SK-N-SH treated with all-trans-retinoic acid at 6 μM for 48 hours (cell line): ENCODE measurements around the gene TMEM69.
"Not testable (repeated sequence)": the region's sequence is repeated elsewhere in the genome, so short reads cannot be mapped to it uniquely, and the experiment has no call there.

Source experiments
- ATAC-seq: fragments of 200-7000 bp; cut with Tn5 transposase; 3 replicates; pipeline ENCODE4 v1.9.1; 2020; ENCODE audit warnings: mild to moderate bottlenecking, moderate library complexity
- ARNTL ChIP-seq: fragments of 450-650 bp; formaldehyde crosslinking; IDR thresholded peaks from 2 replicates; pipeline ENCODE4 v1.5.0; 2020; ENCODE audit warnings: low read depth, mild to moderate bottlenecking, moderate library complexity, borderline replicate concordance
- BACH2 ChIP-seq: fragments of 250-450 bp; sonication (Bioruptor Pico); IDR thresholded peaks from 2 replicates; pipeline ENCODE4 v1.9.0; 2021; ENCODE audit warnings: mild to moderate bottlenecking, borderline replicate concordance
- CREB5 ChIP-seq: fragments of 250-450 bp; sonication (Bioruptor Pico); IDR thresholded peaks from 2 replicates; pipeline ENCODE4 v1.5.1; 2020; ENCODE audit warnings: low read depth, mild to moderate bottlenecking, moderate library complexity
- CSRNP3 ChIP-seq: fragments of 250-450 bp; sonication (Bioruptor Pico); IDR thresholded peaks from 2 replicates; pipeline ENCODE4 v1.5.1; 2021; ENCODE audit warnings: mild to moderate bottlenecking, moderate library complexity
- GLIS3 ChIP-seq: fragments of 250-450 bp; sonication (Bioruptor Pico); IDR thresholded peaks from 2 replicates; pipeline ENCODE4 v1.5.0; 2020; ENCODE audit warnings: mild to moderate bottlenecking, moderate library complexity
- ISL1 ChIP-seq: fragments of 250-450 bp; sonication (Bioruptor Pico); IDR thresholded peaks from 2 replicates; pipeline ENCODE4 v2.1.2; 2022; ENCODE audit warnings: mild to moderate bottlenecking, moderate library complexity
- OSR1 ChIP-seq: fragments of 250-450 bp; sonication (Bioruptor Pico); IDR thresholded peaks from 2 replicates; pipeline ENCODE4 v1.8.0; 2022; ENCODE audit warnings: moderate library complexity, mild to moderate bottlenecking, inconsistent platforms
- POU6F1 ChIP-seq: fragments of 250-450 bp; sonication (Bioruptor Pico); IDR thresholded peaks from 2 replicates; pipeline ENCODE4 v1.8.0; 2021; ENCODE audit warnings: low read depth, mild to moderate bottlenecking, moderate library complexity, borderline replicate concordance
- PPARA ChIP-seq: fragments of 250-450 bp; sonication (Bioruptor Pico); IDR thresholded peaks from 2 replicates; pipeline ENCODE4 v1.5.0; 2020; ENCODE audit warnings: mild to moderate bottlenecking, borderline replicate concordance
- SNAI2 ChIP-seq: fragments of 250-450 bp; sonication (Bioruptor Pico); IDR thresholded peaks from 2 replicates; pipeline ENCODE4 v1.5.0; 2020; ENCODE audit warnings: mild to moderate bottlenecking, moderate library complexity
- TCF4 ChIP-seq: fragments of 250-450 bp; sonication (Bioruptor Pico); IDR thresholded peaks from 2 replicates; pipeline ENCODE4 v1.8.0; 2021; ENCODE audit warnings: mild to moderate bottlenecking, moderate library complexity, borderline replicate concordance
- TOX ChIP-seq: fragments of 250-450 bp; sonication (Bioruptor Pico); IDR thresholded peaks from 2 replicates; pipeline ENCODE4 v1.8.0; 2021; ENCODE audit warnings: mild to moderate bottlenecking, moderate library complexity, borderline replicate concordance
- TSHZ2 ChIP-seq: fragments of 250-450 bp; sonication (Bioruptor Pico); IDR thresholded peaks from 2 replicates; pipeline ENCODE4 v1.5.0; 2020; ENCODE audit warnings: mild to moderate bottlenecking, moderate library complexity
- ZC3H10 ChIP-seq: fragments of 250-450 bp; sonication (Bioruptor Pico); IDR thresholded peaks from 2 replicates; pipeline ENCODE4 v1.5.1; 2021; ENCODE audit warnings: mild to moderate bottlenecking, moderate library complexity
- ZFP3 ChIP-seq: fragments of 250-450 bp; sonication (Bioruptor Pico); IDR thresholded peaks from 2 replicates; pipeline ENCODE4 v1.5.0; 2020; ENCODE audit warnings: mild to moderate bottlenecking, moderate library complexity
- ZFP30 ChIP-seq: fragments of 450-650 bp; formaldehyde crosslinking; IDR thresholded peaks from 2 replicates; pipeline ENCODE4 v1.5.0; 2022; ENCODE audit warnings: mild to moderate bottlenecking, moderate library complexity
- ZNF565 ChIP-seq: fragments of 450-650 bp; formaldehyde crosslinking; conservative IDR thresholded peaks from 2 replicates; pipeline ENCODE4 v1.5.0; 2020; ENCODE audit warnings: low read depth, mild to moderate bottlenecking, moderate library complexity
- ZNF70 ChIP-seq: fragments of 450-650 bp; formaldehyde crosslinking; IDR thresholded peaks from 2 replicates; pipeline ENCODE4 v1.5.0; 2020; ENCODE audit warnings: mild to moderate bottlenecking, moderate library complexity

The TMEM69 gene

GRCh38 chr1:45716700-45717099, 28.7 kb downstream of the TMEM69 start:
- ATAC-seq = no peak
- no peak for TF ChIP-seq POU6F1 (CRISPR knock-in tag)
- TF ChIP-seq OSR1 = no peak
- TF ChIP-seq ZFP30 (CRISPR knock-in tag) = no peak
- no peak for TF ChIP-seq ZNF70
- no peak for TF ChIP-seq SNAI2 (CRISPR knock-in tag)
- TF ChIP-seq CREB5 (CRISPR knock-in tag) = no peak
- no peak for TF ChIP-seq ISL1 (CRISPR knock-in tag)
- TF ChIP-seq TOX (CRISPR knock-in tag) = no peak
- no peak for TF ChIP-seq ZFP3
- TF ChIP-seq, all 23 proteins: peak for 0

- ATAC-seq = not testable (repeated sequence)
Measured at GRCh38 chr1:45717386-45717785, 29.4 kb downstream of the TMEM69 start.

- TF ChIP-seq POU6F1 (CRISPR knock-in tag) = no peak
- no peak for TF ChIP-seq ZFP3
- no peak for TF ChIP-seq PPARA
- no peak for TF ChIP-seq ZNF565 (CRISPR knock-in tag)
- TF ChIP-seq OSR1 = no peak
- no peak for TF ChIP-seq ZFP30 (CRISPR knock-in tag)
- no peak for TF ChIP-seq ZC3H10
- TF ChIP-seq BACH2 (CRISPR knock-in tag) = no peak
- TF ChIP-seq SNAI2 (CRISPR knock-in tag) = no peak
- no peak for TF ChIP-seq ISL1 (CRISPR knock-in tag)
- no peak for TF ChIP-seq TSHZ2 (CRISPR knock-in tag)
- no peak for ATAC-seq
Measured at GRCh38 chr1:45718289-45718688, 30.3 kb downstream of the TMEM69 start.

- peak; percentile 34; the same call in 1 of the 3 replicates for ATAC-seq
- TF ChIP-seq CSRNP3 (CRISPR knock-in tag) (no peak), POU6F1 (CRISPR knock-in tag) (no peak)
Measured at GRCh38 chr1:45721207-45721606, 33.2 kb downstream of the TMEM69 start.

GRCh38 chr1:45722809-45723208, 34.8 kb downstream of the TMEM69 start:
- no peak for ATAC-seq
- TF ChIP-seq ARNTL (CRISPR knock-in tag) = no peak
- no peak for TF ChIP-seq ISL1 (CRISPR knock-in tag)
- no peak for TF ChIP-seq TCF4 (CRISPR knock-in tag)
- TF ChIP-seq GLIS3 (CRISPR knock-in tag) = no peak
- no peak for TF ChIP-seq ZFP30 (CRISPR knock-in tag)
- no peak for TF ChIP-seq ZNF70
